Naive thymus-derived CD4-positive, alpha-beta T cell (primary cell): ENCODE results near the gene ANTXR2. TPM values are rescaled to one million over a fixed set of nuclear protein-coding genes. Genes with fewer than 3 reads are reported as not detected.

Experiments used
- ATAC-seq: fragments of 150-1000 bp; cut with Tn5 transposase; 2 replicates; pipeline ENCODE4 v1.10.0; 2021; ENCODE audit warnings: mild to moderate bottlenecking, moderate library complexity
- CTCF ChIA-PET: fragments of 350-600 bp; sonication (Branson Sonifier 250); formaldehyde crosslinking; loops from one replicate; lab custom pipeline; 2021; ENCODE audit warnings: antibody characterized with exemption; lab: Charles Lee
- POLR2A ChIA-PET: fragments of 350-600 bp; sonication (Branson Sonifier 250); formaldehyde crosslinking; loops from one replicate; lab custom pipeline; 2021; ENCODE audit warnings: antibody characterized with exemption, inconsistent platforms; lab: Charles Lee
- DNase-seq, 9 donors: peaks; one replicate each; pipeline versions ENCODE4 v3.0.0 to v3.0.0-alpha.2; 2020 to 2022; ENCODE audit warnings: mixed read lengths in 1 of 9
- H3K27ac ChIP-seq: one replicate; pipeline ENCODE4 v1.7.0; 2013; ENCODE audit warnings: mild to moderate bottlenecking, low read depth, low read length, moderate library complexity
- H3K27me3 ChIP-seq, 2 donors: one replicate each; pipeline ENCODE4 v1.7.0; 2013; ENCODE audit warnings: low read length in 2 of 2, mild to moderate bottlenecking in 2 of 2, moderate library complexity in 2 of 2; ENCODE audit not compliant: control insufficient read depth in 2 of 2, insufficient read depth in 2 of 2
- H3K36me3 ChIP-seq, 3 experiments: 1 replicate in 2 of 3; 2 replicates in 1 of 3; pipeline ENCODE4 v1.7.0; 2013; ENCODE audit warnings: low read length in 3 of 3, mild to moderate bottlenecking in 3 of 3, moderate library complexity in 1 of 3; ENCODE audit not compliant: insufficient read depth in 3 of 3, control insufficient read depth in 2 of 3
- H3K4me1 ChIP-seq, 2 donors: one replicate each; pipeline ENCODE4 v1.7.0; 2013; ENCODE audit warnings: low read length in 2 of 2, mild to moderate bottlenecking in 2 of 2, moderate library complexity in 1 of 2; ENCODE audit not compliant: control insufficient read depth in 2 of 2, insufficient read depth in 2 of 2
- H3K4me3 ChIP-seq: 2 replicates; pipeline ENCODE4 v1.7.0; 2013; ENCODE audit warnings: mild to moderate bottlenecking, low read length
- H3K9me3 ChIP-seq, 3 experiments: 1 replicate in 2 of 3; 2 replicates in 1 of 3; pipeline ENCODE4 v1.7.0; 2013; ENCODE audit warnings: low read length in 3 of 3; ENCODE audit not compliant: control insufficient read depth in 2 of 3
- H3K27ac Mint-ChIP-seq, 9 donors: one replicate each; pipeline ENCODE4 v1.8.0; 2020 to 2022; ENCODE audit warnings: mixed read lengths in 9 of 9, mild to moderate bottlenecking in 8 of 9, moderate library complexity in 5 of 9, inconsistent platforms in 2 of 9
- H3K27me3 Mint-ChIP-seq, 5 donors: one replicate each; pipeline ENCODE4 v1.8.0; 2021 to 2022; ENCODE audit warnings: mixed read lengths in 5 of 5, mild to moderate bottlenecking in 1 of 5
- H3K36me3 Mint-ChIP-seq, 5 donors: one replicate each; pipeline ENCODE4 v1.8.0; 2020 to 2022; ENCODE audit warnings: mixed read lengths in 5 of 5, mild to moderate bottlenecking in 3 of 5, inconsistent platforms in 1 of 5
- H3K4me1 Mint-ChIP-seq, 7 donors: one replicate each; pipeline ENCODE4 v1.8.0; 2020 to 2022; ENCODE audit warnings: mixed read lengths in 7 of 7, mild to moderate bottlenecking in 3 of 7, inconsistent platforms in 1 of 7
- H3K4me3 Mint-ChIP-seq, 10 donors: one replicate each; pipeline ENCODE4 v1.8.0; 2020 to 2022; ENCODE audit warnings: mild to moderate bottlenecking in 10 of 10, mixed read lengths in 10 of 10, moderate library complexity in 6 of 10, inconsistent platforms in 2 of 10
- H3K9me3 Mint-ChIP-seq, 11 donors: one replicate each; pipeline ENCODE4 v1.8.0; 2020 to 2022; ENCODE audit warnings: mixed read lengths in 11 of 11, mild to moderate bottlenecking in 4 of 11, inconsistent platforms in 1 of 11, moderate library complexity in 1 of 11
- intact Hi-C, 2 donors: fragments of 100-400 bp; cut with micrococcal nuclease; formaldehyde crosslinking; loops; one replicate each; pipeline ENCODE4 v1.15.1; 2023
- polyA plus RNA-seq, 2 donors: library from polyadenylated mRNA; unstranded; fragments of 300-500 nt; fragmentation: Illumina TruSeq; gene quantifications; one replicate each; pipeline ENCODE4 v1.2.3, GENCODE V29; 2021
- total RNA-seq, 6 experiments: library from RNA in 5 of 6; stranded (reverse) in 5 of 6; gene quantifications; 1 replicate in 5 of 6; 2 replicates in 1 of 6; pipeline ENCODE4 v1.2.3 and lab custom pipeline; 2021 to 2026

Gene ANTXR2
- total and polyA plus RNA-seq, 7 experiments from 2014 or later = 20.3 to 69.8 (median 42.2) TPM

- POLR2A ChIA-PET = no interaction called here
- Mint-ChIP-seq H3K27me3 (no peaks in the 10 kb centered on the region), H3K4me3 (peak overlapping the region in 1 of 10 donors; percentile 53), H3K27ac (peak overlapping the region in 1 of 9 donors; percentile 63), H3K4me1 (peaks cover 17 to 63% (median 44%) of the 10 kb centered on the region in 7 donors), H3K9me3 (peaks cover 0 to 7% (median 3%) of the 10 kb centered on the region in 11 donors), H3K36me3 (peaks cover 0 to 62% (median 59%) of the 10 kb centered on the region in 5 donors)
- Histone ChIP-seq H3K27ac (no peak overlapping the region), H3K4me1 (peaks cover 12 to 22% of the 10 kb centered on the region in 2 donors), H3K27me3 (no peaks in the 10 kb centered on the region), H3K9me3 (no peaks in the 10 kb centered on the region), H3K4me3 (no peak overlapping the region), H3K36me3 (peaks cover 0 to 8% (median 0%) of the 10 kb centered on the region in 3 experiments)
- ATAC-seq (no peak), DNase-seq (no peak)
- CTCF ChIA-PET = no interaction called here
- intact Hi-C loops = loop anchor here in 1 of 2 donors (5.0 kb wide), 3 partner anchors 117 to 192 kb away; no protein-coding TSS in a partner anchor
Observed at GRCh38 chr4:80009806-80010205, 63.2 kb downstream of the ANTXR2 start.

- peak overlapping the region in 1 of 10 donors; percentile 7 for H3K4me3 Mint-ChIP-seq
- Histone ChIP-seq H3K4me3 (no peak overlapping the region), H3K27me3 (no peaks in the 10 kb centered on the region), H3K9me3 (peaks cover 0 to 4% (median 0%) of the 10 kb centered on the region in 3 experiments), H3K27ac (no peak overlapping the region), H3K4me1 (peaks cover 12 to 22% of the 10 kb centered on the region in 2 donors), H3K36me3 (peaks cover 0 to 8% (median 0%) of the 10 kb centered on the region in 3 experiments)
- H3K27ac Mint-ChIP-seq = peak overlapping the region in 1 of 9 donors; percentile 60
- ChIA-PET POLR2A (interaction anchor here (0.6 kb wide), 1 partner anchor 37 kb away, joined by 4 read pairs; no protein-coding TSS in a partner anchor), CTCF (interaction anchor here (0.5 to 0.6 kb wide), 2 partner anchors 12 to 13 kb away, joined by 3 read pairs; no protein-coding TSS in a partner anchor)
- H3K36me3 Mint-ChIP-seq = peaks cover 6 to 68% (median 65%) of the 10 kb centered on the region in 5 donors
- ATAC-seq (no peak), DNase-seq (no peak)
- peaks cover 19 to 62% (median 44%) of the 10 kb centered on the region in 7 donors for H3K4me1 Mint-ChIP-seq
- intact Hi-C loops = loop anchor here in 1 of 2 donors (5.0 kb wide), 2 partner anchors 118 to 173 kb away; no protein-coding TSS in a partner anchor
- peaks cover 2 to 15% (median 9%) of the 10 kb centered on the region in 11 donors for H3K9me3 Mint-ChIP-seq
- H3K27me3 Mint-ChIP-seq = no peaks in the 10 kb centered on the region
Observed at GRCh38 chr4:80008971-80009370, 64.1 kb downstream of the ANTXR2 start.

GRCh38 chr4:80008351-80008750, 64.7 kb downstream of the ANTXR2 start:
- peak overlapping the region in 4 of 9 donors; percentile 5 to 86 (median 44) for H3K27ac Mint-ChIP-seq
- H3K9me3 Mint-ChIP-seq = peaks cover 3 to 21% (median 9%) of the 10 kb centered on the region in 11 donors
- H3K36me3 ChIP-seq = peaks cover 0 to 6% (median 0%) of the 10 kb centered on the region in 3 experiments
- ChIA-PET POLR2A (interaction anchor here (0.6 kb wide), 1 partner anchor 37 kb away, joined by 4 read pairs; no protein-coding TSS in a partner anchor), CTCF (no interaction called here)
- no peak for DNase-seq
- peaks cover 12 to 22% of the 10 kb centered on the region in 2 donors for H3K4me1 ChIP-seq
- peaks cover 6 to 70% (median 64%) of the 10 kb centered on the region in 5 donors for H3K36me3 Mint-ChIP-seq
- H3K27me3 Mint-ChIP-seq = no peaks in the 10 kb centered on the region
- peaks cover 0 to 4% (median 0%) of the 10 kb centered on the region in 3 experiments for H3K9me3 ChIP-seq
- no peaks in the 10 kb centered on the region for H3K27me3 ChIP-seq
- ATAC-seq = no peak
- no peak overlapping the region for H3K4me3 ChIP-seq
- peaks cover 19 to 61% (median 44%) of the 10 kb centered on the region in 7 donors for H3K4me1 Mint-ChIP-seq
- intact Hi-C loops = loop anchor here in 1 of 2 donors (5.0 kb wide), 2 partner anchors 119 to 174 kb away; no protein-coding TSS in a partner anchor
- H3K27ac ChIP-seq = no peak overlapping the region
- H3K4me3 Mint-ChIP-seq = no peak overlapping the region

GRCh38 chr4:80007745-80008149, 65.3 kb downstream of the ANTXR2 start:
- ChIA-PET CTCF (interaction anchor here (0.5 to 0.6 kb wide), 2 partner anchors 97 to 174 kb away, joined by 3 read pairs; no protein-coding TSS in a partner anchor), POLR2A (interaction anchor here (0.7 kb wide), 1 partner anchor 21 kb away, joined by 3 read pairs; no protein-coding TSS in a partner anchor)
- Mint-ChIP-seq H3K4me1 (peaks cover 19 to 59% (median 44%) of the 10 kb centered on the region in 7 donors), H3K4me3 (peak overlapping the region in 1 of 10 donors; percentile 43), H3K9me3 (peaks cover 3 to 21% (median 9%) of the 10 kb centered on the region in 11 donors), H3K27ac (peak overlapping the region in 3 of 9 donors; percentile 5 to 86 (median 56)), H3K27me3 (no peaks in the 10 kb centered on the region), H3K36me3 (peaks cover 6 to 68% (median 66%) of the 10 kb centered on the region in 5 donors)
- H3K36me3 ChIP-seq = peaks cover 0 to 3% (median 0%) of the 10 kb centered on the region in 3 experiments
- DNase-seq (no peak), ATAC-seq (no peak)
- H3K4me1 ChIP-seq = peaks cover 12 to 22% of the 10 kb centered on the region in 2 donors
- H3K27me3 ChIP-seq = no peaks in the 10 kb centered on the region
- intact Hi-C loops = loop anchor here in 1 of 2 donors (2.0 to 5.0 kb wide), 4 partner anchors 51 to 175 kb away; partner anchors contain the start of gene ANTXR2
- no peak overlapping the region for H3K4me3 ChIP-seq
- no peak overlapping the region for H3K27ac ChIP-seq
- peaks cover 0 to 4% (median 0%) of the 10 kb centered on the region in 3 experiments for H3K9me3 ChIP-seq

GRCh38 chr4:80006935-80007744, 65.9 kb downstream of the ANTXR2 start:
- no peak overlapping the region for H3K27ac ChIP-seq
- H3K4me3 Mint-ChIP-seq = peak overlapping the region in 6 of 10 donors; percentile 12 to 50 (median 30)
- peaks cover 19 to 59% (median 44%) of the 10 kb centered on the region in 7 donors for H3K4me1 Mint-ChIP-seq
- H3K4me1 ChIP-seq = peaks cover 12 to 22% of the 10 kb centered on the region in 2 donors
- POLR2A ChIA-PET = interaction anchor here (0.7 kb wide), 1 partner anchor 21 kb away, joined by 3 read pairs; no protein-coding TSS in a partner anchor
- ATAC-seq (peak; percentile 67), DNase-seq (peak in 4 of 9 donors; percentile 2 to 9 (median 6))
- peaks cover 3 to 21% (median 9%) of the 10 kb centered on the region in 11 donors for H3K9me3 Mint-ChIP-seq
- H3K36me3 ChIP-seq = peaks cover 0 to 3% (median 0%) of the 10 kb centered on the region in 3 experiments
- H3K27me3 ChIP-seq = no peaks in the 10 kb centered on the region
- peaks cover 6 to 68% (median 67%) of the 10 kb centered on the region in 5 donors for H3K36me3 Mint-ChIP-seq
- intact Hi-C loops = loop anchor here in 1 of 2 donors (2.0 to 5.0 kb wide), 4 partner anchors 52 to 175 kb away; partner anchors contain the start of gene ANTXR2
- H3K4me3 ChIP-seq = no peak overlapping the region
- CTCF ChIA-PET = interaction anchor here (0.5 to 0.6 kb wide), 2 partner anchors 98 to 175 kb away, joined by 3 read pairs; no protein-coding TSS in a partner anchor
- peak overlapping the region in 5 of 9 donors; percentile 4 to 86 (median 60) for H3K27ac Mint-ChIP-seq
- no peaks in the 10 kb centered on the region for H3K27me3 Mint-ChIP-seq
- H3K9me3 ChIP-seq = peaks cover 0 to 4% (median 0%) of the 10 kb centered on the region in 3 experiments
